ENCODE data around the gene WDFY3.

- TF ChIP-seq CTCF (IDR thresholded peaks at IDR 0.05) (no peak), EZH2 (IDR thresholded peaks at IDR 0.05; ENCODE audit: borderline replicate concordance, insufficient read depth, low read depth, low read length, poor library complexity, severe bottlenecking) (no peak)
Measured at GRCh38 chr4:84879651-84880200, 86.8 kb downstream of the WDFY3 start.

Measured in B cell (primary cell).